Measurements from ENCODE around the gene JKAMP.

Gene JKAMP

DNA sequence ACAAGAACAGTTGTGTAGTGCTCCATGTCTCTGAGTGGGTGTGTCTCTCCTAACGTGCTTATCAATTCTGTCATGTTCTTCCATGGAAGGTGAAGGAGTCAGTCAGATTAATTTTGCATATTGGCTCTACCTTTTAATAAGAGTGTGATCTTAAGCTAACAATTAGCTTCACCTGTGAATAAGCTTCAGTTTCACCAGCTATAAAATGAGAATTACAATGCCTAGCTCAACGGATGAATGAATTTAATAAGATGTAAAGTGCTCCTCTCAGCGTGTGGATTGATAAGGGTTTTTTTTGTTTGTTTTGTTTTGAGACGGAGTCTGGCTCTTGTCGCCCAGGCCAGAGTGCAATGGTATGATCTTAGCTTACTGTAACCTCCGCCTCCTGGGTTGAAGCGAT is 59.6 kb downstream of the JKAMP start:
- FAIRE-seq, result no peak

DNA sequence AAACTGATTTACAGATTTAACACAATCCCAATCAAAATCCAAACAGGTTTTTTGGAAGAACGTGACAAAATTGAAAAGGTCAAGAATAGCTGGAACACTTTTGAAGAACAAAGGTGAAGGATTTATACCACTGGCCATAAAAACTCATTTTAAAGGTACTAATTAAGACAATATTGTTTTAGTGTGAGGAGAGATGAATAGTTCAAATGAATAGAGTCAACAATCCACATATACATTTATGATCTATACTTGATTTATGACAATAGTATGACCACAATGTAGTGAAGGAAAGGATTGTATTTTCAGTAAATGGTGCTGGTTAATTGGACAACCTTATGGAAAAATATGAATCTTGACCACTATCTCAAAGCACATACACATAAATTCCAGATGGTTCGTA is 63.0 kb downstream of the JKAMP start:
- FAIRE-seq, result no peak

Data from islet of Langerhans (tissue), 1 donor.